CD4-positive, alpha-beta T cell (primary cell): ENCODE data around the gene VIPR1. TPM values are rescaled to one million over a fixed set of nuclear protein-coding genes. Genes with fewer than 3 reads are reported as not detected.

Source experiments
- ATAC-seq: fragments of 200-7000 bp; cut with Tn5 transposase; one replicate; pipeline ENCODE4 v1.10.0; 2022; ENCODE audit warnings: mild to moderate bottlenecking; ENCODE audit not compliant: poor library complexity
- CTCF ChIA-PET: fragments of 350-600 bp; sonication (Branson Sonifier 250); formaldehyde crosslinking; loops from one replicate; lab custom pipeline; 2021; ENCODE audit warnings: antibody characterized with exemption, inconsistent platforms; lab: Charles Lee
- POLR2A ChIA-PET: fragments of 350-600 bp; sonication (Branson Sonifier 250); formaldehyde crosslinking; loops from one replicate; lab custom pipeline; 2021; ENCODE audit warnings: antibody characterized with exemption, inconsistent platforms; lab: Charles Lee
- DNase-seq, 14 experiments: peaks; one replicate each; pipeline ENCODE4 v3.0.0-alpha.2; 2013 to 2020; ENCODE audit warnings: mixed read lengths in 2 of 14
- H3K27ac ChIP-seq, 2 donors: one replicate each; pipeline versions ENCODE4 v1.5.1 to v1.7.0; 2013; ENCODE audit warnings: low read length in 2 of 2, low read depth in 1 of 2, mild to moderate bottlenecking in 1 of 2
- H3K27me3 ChIP-seq, 2 experiments: 1 replicate in 1 of 2; 2 replicates in 1 of 2; pipeline versions ENCODE4 v1.6.1 to v1.7.0; 2013; ENCODE audit warnings: low read length in 2 of 2, control low read depth in 1 of 2, mild to moderate bottlenecking in 1 of 2, moderate library complexity in 1 of 2; ENCODE audit not compliant: insufficient read depth in 2 of 2, control insufficient read depth in 1 of 2
- H3K36me3 ChIP-seq: one replicate; pipeline ENCODE4 v1.6.1; 2013; ENCODE audit warnings: low read length, control low read depth; ENCODE audit not compliant: insufficient read depth
- H3K4me1 ChIP-seq: one replicate; pipeline ENCODE4 v1.6.1; 2013; ENCODE audit warnings: low read length, control low read depth; ENCODE audit not compliant: insufficient read depth
- H3K4me3 ChIP-seq: one replicate; pipeline ENCODE4 v1.5.1; 2013; ENCODE audit warnings: mild to moderate bottlenecking, low read length, moderate library complexity
- H3K9me3 ChIP-seq, 2 experiments: 1 replicate in 1 of 2; 2 replicates in 1 of 2; pipeline versions ENCODE4 v1.6.1 to v1.7.0; 2013; ENCODE audit warnings: low read length in 2 of 2, mild to moderate bottlenecking in 2 of 2, control low read depth in 1 of 2, moderate library complexity in 1 of 2; ENCODE audit not compliant: control insufficient read depth in 1 of 2, insufficient read depth in 1 of 2
- H3K27ac Mint-ChIP-seq: one replicate; pipeline ENCODE4 v1.8.0; 2020; ENCODE audit warnings: mixed read lengths
- H3K27me3 Mint-ChIP-seq: one replicate; pipeline ENCODE4 v1.8.0; 2021; ENCODE audit warnings: mixed read lengths
- H3K36me3 Mint-ChIP-seq: one replicate; pipeline ENCODE4 v1.8.0; 2021; ENCODE audit warnings: low read depth, mixed read lengths
- H3K4me1 Mint-ChIP-seq: one replicate; pipeline ENCODE4 v1.8.0; 2021; ENCODE audit warnings: low read depth, mixed read lengths
- H3K4me3 Mint-ChIP-seq: one replicate; pipeline ENCODE4 v1.8.0; 2020; ENCODE audit warnings: mild to moderate bottlenecking, mixed read lengths
- H3K9me3 Mint-ChIP-seq: one replicate; pipeline ENCODE4 v1.8.0; 2020; ENCODE audit warnings: mixed read lengths
- intact Hi-C, 2 experiments: fragments of 100-400 bp; cut with DNase I in 1 of 2; cut with micrococcal nuclease in 1 of 2; formaldehyde crosslinking; loops; one replicate each; pipeline versions ENCODE4 v1.15.1 to v1.9.0; 2023 to 2025; cut with DNase I, micrococcal nuclease
- total RNA-seq, 174 experiments: library from RNA in 2 of 174; stranded (reverse) in 2 of 174; gene quantifications; one replicate each; pipeline ENCODE4 v1.2.3 and lab custom pipeline; 2021 to 2026
- TF ChIP-seq, protein P1 (sequence below): fragments of 200-600 bp; IDR thresholded peaks from one replicate; pipeline ENCODE4 v1.8.0; 2022; ENCODE audit warnings: antibody characterized with exemption, mild to moderate bottlenecking

The VIPR1 gene
- total RNA-seq, 2 experiments from 2014 or later, result 66.8 to 67.6 TPM

DNA sequence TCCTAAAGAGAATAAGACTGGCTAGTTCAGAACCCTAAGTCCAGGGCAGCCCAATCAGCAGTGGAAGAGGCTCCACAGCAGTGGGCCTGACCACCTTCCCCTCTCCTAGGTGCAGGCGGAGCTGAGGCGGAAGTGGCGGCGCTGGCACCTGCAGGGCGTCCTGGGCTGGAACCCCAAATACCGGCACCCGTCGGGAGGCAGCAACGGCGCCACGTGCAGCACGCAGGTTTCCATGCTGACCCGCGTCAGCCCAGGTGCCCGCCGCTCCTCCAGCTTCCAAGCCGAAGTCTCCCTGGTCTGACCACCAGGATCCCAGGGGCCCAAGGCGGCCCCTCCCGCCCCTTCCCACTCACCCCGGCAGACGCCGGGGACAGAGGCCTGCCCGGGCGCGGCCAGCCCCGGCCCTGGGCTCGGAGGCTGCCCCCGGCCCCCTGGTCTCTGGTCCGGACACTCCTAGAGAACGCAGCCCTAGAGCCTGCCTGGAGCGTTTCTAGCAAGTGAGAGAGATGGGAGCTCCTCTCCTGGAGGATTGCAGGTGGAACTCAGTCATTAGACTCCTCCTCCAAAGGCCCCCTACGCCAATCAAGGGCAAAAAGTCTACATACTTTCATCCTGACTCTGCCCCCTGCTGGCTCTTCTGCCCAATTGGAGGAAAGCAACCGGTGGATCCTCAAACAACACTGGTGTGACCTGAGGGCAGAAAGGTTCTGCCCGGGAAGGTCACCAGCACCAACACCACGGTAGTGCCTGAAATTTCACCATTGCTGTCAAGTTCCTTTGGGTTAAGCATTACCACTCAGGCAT is 33.7 kb downstream of the VIPR1 start:
- intact Hi-C loops, result loop anchor here (2.0 kb wide), 2 partner anchors 17 to 289 kb away; no protein-coding TSS in a partner anchor
- H3K27ac Mint-ChIP-seq, result peak overlapping the region; percentile 88
- H3K27me3 Mint-ChIP-seq, result no peaks in the 10 kb centered on the region
- Histone ChIP-seq H3K27ac (peak overlapping the region in 1 of 2 donors; percentile 11), H3K4me3 (no peak overlapping the region), H3K9me3 (no peaks in the 10 kb centered on the region), H3K36me3 (peaks cover 15% of the 10 kb centered on the region), H3K4me1 (peaks cover 66% of the 10 kb centered on the region), H3K27me3 (no peaks in the 10 kb centered on the region)
- H3K4me3 Mint-ChIP-seq, result no peak overlapping the region
- no peaks in the 10 kb centered on the region for H3K9me3 Mint-ChIP-seq
- peak; percentile 66 for ATAC-seq
- H3K36me3 Mint-ChIP-seq, result peaks cover 43% of the 10 kb centered on the region
- TF ChIP-seq, protein P1, sequence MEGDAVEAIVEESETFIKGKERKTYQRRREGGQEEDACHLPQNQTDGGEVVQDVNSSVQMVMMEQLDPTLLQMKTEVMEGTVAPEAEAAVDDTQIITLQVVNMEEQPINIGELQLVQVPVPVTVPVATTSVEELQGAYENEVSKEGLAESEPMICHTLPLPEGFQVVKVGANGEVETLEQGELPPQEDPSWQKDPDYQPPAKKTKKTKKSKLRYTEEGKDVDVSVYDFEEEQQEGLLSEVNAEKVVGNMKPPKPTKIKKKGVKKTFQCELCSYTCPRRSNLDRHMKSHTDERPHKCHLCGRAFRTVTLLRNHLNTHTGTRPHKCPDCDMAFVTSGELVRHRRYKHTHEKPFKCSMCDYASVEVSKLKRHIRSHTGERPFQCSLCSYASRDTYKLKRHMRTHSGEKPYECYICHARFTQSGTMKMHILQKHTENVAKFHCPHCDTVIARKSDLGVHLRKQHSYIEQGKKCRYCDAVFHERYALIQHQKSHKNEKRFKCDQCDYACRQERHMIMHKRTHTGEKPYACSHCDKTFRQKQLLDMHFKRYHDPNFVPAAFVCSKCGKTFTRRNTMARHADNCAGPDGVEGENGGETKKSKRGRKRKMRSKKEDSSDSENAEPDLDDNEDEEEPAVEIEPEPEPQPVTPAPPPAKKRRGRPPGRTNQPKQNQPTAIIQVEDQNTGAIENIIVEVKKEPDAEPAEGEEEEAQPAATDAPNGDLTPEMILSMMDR, result peak; percentile 70
- POLR2A ChIA-PET, result interaction anchor here (1.3 to 3.2 kb wide), 4 partner anchors 8 to 34 kb away, joined by 4 to 30 read pairs (median 4); partner anchors contain the start of gene VIPR1
- CTCF ChIA-PET, result interaction anchor here (1.4 to 2.7 kb wide), 3 partner anchors 8 to 34 kb away, joined by 3 to 15 read pairs (median 3); partner anchors contain the start of gene VIPR1
- peaks cover 66% of the 10 kb centered on the region for H3K4me1 Mint-ChIP-seq
- peak; percentile 21 to 74 (median 39) for DNase-seq

DNA sequence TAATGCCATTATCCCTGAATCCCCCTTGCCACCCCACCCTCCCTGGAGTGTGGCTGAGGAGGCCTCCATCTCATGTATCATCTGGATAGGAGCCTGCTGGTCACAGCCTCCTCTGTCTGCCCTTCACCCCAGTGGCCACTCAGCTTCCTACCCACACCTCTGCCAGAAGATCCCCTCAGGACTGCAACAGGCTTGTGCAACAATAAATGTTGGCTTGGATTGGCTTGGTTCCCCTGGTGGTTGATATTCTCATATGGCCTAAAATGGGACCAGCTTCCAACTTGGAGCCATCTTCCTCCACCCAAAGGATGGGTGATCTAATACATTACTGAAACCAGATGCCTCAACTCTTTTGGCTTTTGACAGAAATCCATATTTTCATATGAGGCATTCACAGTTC is 34.9 kb downstream of the VIPR1 start:
- H3K4me1 Mint-ChIP-seq, result peaks cover 55% of the 10 kb centered on the region
- H3K27me3 Mint-ChIP-seq, result no peaks in the 10 kb centered on the region
- H3K27ac Mint-ChIP-seq, result peak overlapping the region; percentile 39
- TF ChIP-seq, protein P1, result no peak
- intact Hi-C loops, result loop anchor here (2.0 kb wide), 2 partner anchors 19 to 291 kb away; no protein-coding TSS in a partner anchor
- peaks cover 6% of the 10 kb centered on the region for H3K36me3 ChIP-seq
- H3K27me3 ChIP-seq, result no peaks in the 10 kb centered on the region
- no peak overlapping the region for H3K4me3 ChIP-seq
- no peaks in the 10 kb centered on the region for H3K9me3 ChIP-seq
- peaks cover 54% of the 10 kb centered on the region for H3K4me1 ChIP-seq
- H3K27ac ChIP-seq, result no peak overlapping the region
- H3K9me3 Mint-ChIP-seq, result no peaks in the 10 kb centered on the region
- CTCF ChIA-PET, result interaction anchor here (1.1 to 1.4 kb wide), 2 partner anchors 11 to 36 kb away, joined by 3 to 6 read pairs; partner anchors contain the start of gene VIPR1
- H3K36me3 Mint-ChIP-seq, result peaks cover 31% of the 10 kb centered on the region
- no peak overlapping the region for H3K4me3 Mint-ChIP-seq
- POLR2A ChIA-PET, result interaction anchor here (3.2 kb wide), 1 partner anchor 35 kb away, joined by 30 read pairs; the partner anchor contains the start of gene VIPR1
- DNase-seq (no peak), ATAC-seq (no peak)

DNA sequence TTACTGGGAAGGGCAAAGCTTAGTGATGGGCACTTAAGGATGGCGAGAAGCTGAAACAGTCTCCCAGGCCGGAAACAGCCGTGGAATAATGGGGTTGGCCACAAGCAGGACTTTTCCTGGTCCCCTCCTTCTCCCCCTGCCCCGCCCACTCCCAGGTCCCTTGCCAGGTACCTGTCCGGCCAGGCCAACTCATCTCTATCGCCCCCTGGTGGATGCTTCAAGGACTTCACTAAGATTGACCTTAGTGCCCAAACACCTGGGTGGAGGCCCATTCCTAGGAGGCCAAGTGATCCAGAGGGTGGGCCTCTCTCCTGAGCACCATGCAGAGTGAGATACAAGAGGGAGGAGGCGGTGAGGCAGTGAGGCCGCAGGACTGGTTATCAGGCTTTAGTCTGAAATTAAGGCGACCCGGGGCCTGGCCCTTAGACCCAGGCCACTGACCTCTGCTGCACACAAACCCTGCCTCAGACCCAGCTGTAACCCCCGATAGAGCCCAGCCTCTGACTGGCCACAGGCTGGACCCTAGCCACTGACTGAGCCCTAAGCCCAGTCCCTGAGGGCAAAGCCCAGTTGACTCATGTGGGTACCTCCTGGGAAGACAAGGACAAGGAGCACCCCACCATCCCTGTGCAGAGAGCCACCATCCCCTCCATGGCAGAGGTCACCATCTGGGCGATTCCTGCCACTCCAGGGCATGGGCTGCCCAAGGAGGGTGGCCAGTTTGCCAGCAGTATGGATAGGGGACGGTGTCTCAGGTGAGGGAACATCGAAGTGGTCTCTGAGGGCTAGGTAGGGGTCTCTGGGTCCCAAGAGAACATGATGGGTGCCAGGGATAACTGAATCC is 37.6 kb downstream of the VIPR1 start:
- H3K4me1 ChIP-seq, result peaks cover 32% of the 10 kb centered on the region

More for the DNA sequence above, 37.6 kb downstream of the VIPR1 start:
- ChIA-PET CTCF (interaction anchor here (0.7 to 1.4 kb wide), 3 partner anchors 14 to 39 kb away, joined by 3 to 5 read pairs (median 4); partner anchors contain the start of gene VIPR1), POLR2A (interaction anchor here (1.0 to 1.5 kb wide), 3 partner anchors 38 to 60 kb away, joined by 3 to 7 read pairs (median 3); partner anchors contain the start of gene VIPR1)
- Mint-ChIP-seq H3K9me3 (no peaks in the 10 kb centered on the region), H3K4me3 (no peak overlapping the region), H3K36me3 (peaks cover 9% of the 10 kb centered on the region), H3K27ac (peak overlapping the region; percentile 78), H3K4me1 (peaks cover 29% of the 10 kb centered on the region), H3K27me3 (no peaks in the 10 kb centered on the region)
- TF ChIP-seq, protein P1, result peak; percentile 92
- no peak overlapping the region for H3K4me3 ChIP-seq
- H3K27me3 ChIP-seq, result no peaks in the 10 kb centered on the region
- no peaks in the 10 kb centered on the region for H3K9me3 ChIP-seq
- intact Hi-C loops, result loop anchor here (1.0 kb wide), 1 partner anchor 39 kb away; no protein-coding TSS in a partner anchor
- no peaks in the 10 kb centered on the region for H3K36me3 ChIP-seq
- DNase-seq (peak; percentile 39 to 81 (median 57)), ATAC-seq (peak; percentile 71)
- no peak overlapping the region for H3K27ac ChIP-seq
